SK-N-MC (cell line): ENCODE measurements around the gene ZBTB7B.

Source experiments
- EZH2 ChIP-seq: fragments of 200-600 bp; sonication (generic); IDR thresholded peaks from one replicate; pipeline ENCODE4 v1.6.1; 2017; ENCODE audit warnings: antibody characterized with exemption
- FOXP2 ChIP-seq: optimal IDR thresholded peaks from 2 replicates; pipeline ENCODE3; 2011; ENCODE audit warnings: mild to moderate bottlenecking, moderate library complexity; ENCODE audit not compliant: insufficient read depth; ENCODE audit errors: extremely low read length, control extremely low read depth
- POLR2AphosphoS5 ChIP-seq: IDR thresholded peaks from 2 replicates; pipeline ENCODE4 v1.6.1; 2012; ENCODE audit warnings: mild to moderate bottlenecking, low read depth, low read length, borderline replicate concordance

DNA sequence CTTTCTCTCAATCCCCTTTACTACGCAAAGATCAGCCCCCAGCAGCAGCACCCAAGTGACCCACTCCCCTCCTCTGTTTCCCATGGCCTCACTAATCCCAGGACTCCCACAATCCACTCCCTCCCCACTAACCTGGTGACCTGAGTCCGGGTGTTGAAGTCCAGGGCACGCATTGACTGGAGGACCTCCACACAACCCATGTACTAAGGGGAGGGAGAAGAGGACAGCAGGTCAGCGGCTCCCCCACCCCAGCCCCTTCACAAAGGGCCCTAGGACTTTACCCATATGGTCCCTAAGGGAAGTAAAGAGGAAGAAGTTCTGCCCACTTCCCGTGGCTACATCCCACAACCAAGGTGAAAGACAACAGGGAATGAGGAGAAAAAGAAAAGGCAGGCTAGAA, 33.4 kb upstream of the ZBTB7B start:
- TF ChIP-seq POLR2AphosphoS5 = no peak
- no peak for TF ChIP-seq EZH2
- no peak for TF ChIP-seq FOXP2
